Heart left ventricle (tissue), 16 donors: Measurements from ENCODE around the gene ZNF132. TPM values are rescaled to one million over a fixed set of nuclear protein-coding genes. Genes with fewer than 3 reads are reported as not detected.
A peak's percentile ranks its signal among the peaks of the same experiment; 100 is the strongest.

Experiments
- ATAC-seq, 4 donors: fragments of 200-7000 bp; cut with Tn5 transposase; one replicate each; pipeline ENCODE4 v1.9.1; 2020 to 2022; ENCODE audit warnings: moderate library complexity in 4 of 4, mild to moderate bottlenecking in 3 of 4, moderate number of reproducible peaks in 1 of 4
- DNase-seq, 5 donors: peaks; one replicate each; pipeline ENCODE4 v3.0.0-alpha.2; 2020
- H3K27ac ChIP-seq, 12 donors: fragments of 200-600 bp; sonication (generic) in 4 of 12; one replicate each; pipeline versions ENCODE4 v1.5.0 to v1.8.0; 2016 to 2022; ENCODE audit warnings: mild to moderate bottlenecking in 2 of 12
- H3K27me3 ChIP-seq, 9 donors: fragments of 200-600 bp; sonication (generic) in 2 of 9; one replicate each; pipeline versions ENCODE4 v1.5.1 to v1.8.0; 2016 to 2022; ENCODE audit warnings: mild to moderate bottlenecking in 3 of 9
- H3K36me3 ChIP-seq, 9 donors: fragments of 200-600 bp; sonication (generic) in 2 of 9; one replicate each; pipeline versions ENCODE4 v1.5.0 to v1.8.0; 2018 to 2022; ENCODE audit warnings: mild to moderate bottlenecking in 2 of 9
- H3K4me1 ChIP-seq, 12 donors: fragments of 200-600 bp; sonication (generic) in 4 of 12; one replicate each; pipeline versions ENCODE4 v1.5.0 to v1.8.0; 2016 to 2022; ENCODE audit warnings: mild to moderate bottlenecking in 3 of 12
- H3K4me3 ChIP-seq, 12 donors: fragments of 200-600 bp; sonication (generic) in 4 of 12; one replicate each; pipeline versions ENCODE4 v1.5.0 to v1.8.0; 2017 to 2022; ENCODE audit warnings: mild to moderate bottlenecking in 9 of 12, moderate library complexity in 4 of 12
- H3K9me3 ChIP-seq, 12 donors: fragments of 200-600 bp; sonication (generic) in 4 of 12; one replicate each; pipeline versions ENCODE4 v1.5.0 to v1.8.0; 2016 to 2022; ENCODE audit warnings: mild to moderate bottlenecking in 1 of 12
- POLR2A ChIP-seq, 2 donors: fragments of 450-650 bp; IDR thresholded peaks; one replicate each; pipeline ENCODE4 v1.6.1; 2017; ENCODE audit warnings: antibody characterized with exemption in 2 of 2, mild to moderate bottlenecking in 2 of 2, moderate library complexity in 2 of 2
- WGBS, 4 donors: extraction: QIAGEN DNeasy Blood & Tissue Kit in 2 of 4; methylation state at CpG; one replicate each; pipeline versions ENCODE4 v1.1.5 to v1.1.7; 2013 to 2018; 5-methylcytosine and 5-hydroxymethylcytosine counted together
- intact Hi-C, 10 donors: fragments of 100-400 bp; cut with DNase I; formaldehyde crosslinking; loops; one replicate each; pipeline versions ENCODE4 v1.11.1 to v1.14.2; 2022
- polyA plus RNA-seq, 2 donors: library from polyadenylated mRNA; stranded (reverse); fragments of 200-250 nt; gene quantifications; one replicate each; pipeline ENCODE4 v1.2.3, GENCODE V29; 2013
- total RNA-seq, 9 donors: library from RNA; depleted of rRNA in 2 of 9; stranded (reverse); fragments of >200 nt in 2 of 9; fragmentation: NEBNext Ultra II Directional in 3 of 9; extraction: Animal tissue kit (Norgen Biotek cat#: 25700) in 3 of 9; gene quantifications; one replicate each; pipeline versions ENCODE4 v1.1.0 to v1.2.4, GENCODE V29; 2016 to 2023
- TF ChIP-seq, protein P1 (sequence below), 12 donors: fragments of 200-600 bp; sonication (generic) in 4 of 12; IDR thresholded peaks; one replicate each; pipeline versions ENCODE4 v1.5.0 to v1.8.0; 2018 to 2022; ENCODE audit warnings: antibody characterized with exemption in 12 of 12, mild to moderate bottlenecking in 5 of 12
- donor health status: ischemic (EF 13 %, LVEDD 7.1; RV severe dilation, severe dysfunction).
- donor health status: healthy with polysubstance abuse.
- donor health status: DM: no; HTN: yes; CAD: no.
- donor health status: DM: no; HTN: no; CAD: no.
- donor health status: ischemic (EF 25% LVEDD 6.9; RV normal size, moderate dysfunction).
- donor health status: ischemic (EF 25% LVEDD 5.7; RV mildly dilated, moderate dysfunction).
- donor health status: healthy.
- donor health status: DM: yes; HTN: yes; CAD: no.
- donor health status: ischemic (EF 35%, LVEDD 5.7; RV mildly dilated, moderate dysfunction).
- donor health status: nonischemic (EF 11% LVEDD 7.7; RV severe dilation, severe dysfunction).
- donor health status: DM: yes; HTN: yes; CAD: no.
- donor health status: PGD.
- donor health status: ischemic (EF 29% LVEDD 5.4; RV normal size, mild dysfunction).
- donor health status: nonischemic (EF 23%, LVEDD 6.1; RV moderate dilation, normal function).

The ZNF132 gene
- total and polyA plus RNA-seq, 11 donors, result 1.7 to 6.7 (median 5.1) TPM

DNA sequence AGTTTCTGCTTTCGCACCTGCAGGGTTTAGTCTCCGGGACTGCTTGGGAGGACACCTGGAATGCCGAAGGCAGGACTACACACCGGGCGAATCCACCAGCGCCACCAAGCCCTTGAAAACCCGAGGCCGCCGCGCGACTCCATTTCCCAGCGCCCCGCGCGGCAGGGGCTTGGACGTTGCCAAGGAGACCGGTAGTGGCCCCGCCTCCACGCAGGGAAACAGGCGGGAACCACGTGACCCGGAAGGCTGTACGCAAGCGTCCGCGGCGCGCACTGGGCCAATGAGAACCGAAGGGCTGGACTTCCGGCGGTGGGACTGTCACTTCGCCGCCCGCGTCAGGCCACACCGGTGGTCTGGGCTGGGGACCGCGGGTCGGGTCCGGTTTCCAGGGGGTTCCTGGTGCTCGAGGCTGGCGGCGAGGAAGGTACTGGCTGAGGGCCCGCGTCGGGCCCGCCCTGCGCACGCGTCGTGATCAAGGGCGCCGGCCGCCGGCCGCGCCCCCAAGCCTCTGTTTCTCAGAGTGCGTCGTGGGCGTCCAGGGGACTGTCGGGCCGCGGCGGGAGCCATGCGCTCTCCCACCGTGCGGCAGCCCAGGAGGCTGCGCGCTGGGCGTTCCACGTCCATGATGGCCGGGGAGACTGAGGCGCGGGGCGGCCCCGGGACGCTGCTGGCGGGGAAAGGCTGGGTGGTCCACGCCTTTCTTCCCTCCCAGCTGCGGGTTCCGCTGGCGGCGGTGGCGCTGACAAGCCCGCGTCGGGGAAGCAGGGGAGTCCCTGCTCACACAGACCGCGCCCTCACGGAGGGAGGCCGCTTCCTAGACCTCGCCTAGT lies 27.0 kb upstream of the ZNF132 start, which contains the start of gene ZNF324:
Gene ZNF324, plus strand, starts transcription at position 321 of the 830 bp plus-strand sequence. CDS start 2,106 bp downstream, outside the sequence.
- H3K36me3 ChIP-seq, result peaks cover 0 to 25% (median 14%) of the 10 kb centered on the region in 9 donors
- peak in 1 of 2 donors; percentile 78 for TF ChIP-seq POLR2A (IDR thresholded peaks at IDR 0.05)
- TF ChIP-seq, protein P1, sequence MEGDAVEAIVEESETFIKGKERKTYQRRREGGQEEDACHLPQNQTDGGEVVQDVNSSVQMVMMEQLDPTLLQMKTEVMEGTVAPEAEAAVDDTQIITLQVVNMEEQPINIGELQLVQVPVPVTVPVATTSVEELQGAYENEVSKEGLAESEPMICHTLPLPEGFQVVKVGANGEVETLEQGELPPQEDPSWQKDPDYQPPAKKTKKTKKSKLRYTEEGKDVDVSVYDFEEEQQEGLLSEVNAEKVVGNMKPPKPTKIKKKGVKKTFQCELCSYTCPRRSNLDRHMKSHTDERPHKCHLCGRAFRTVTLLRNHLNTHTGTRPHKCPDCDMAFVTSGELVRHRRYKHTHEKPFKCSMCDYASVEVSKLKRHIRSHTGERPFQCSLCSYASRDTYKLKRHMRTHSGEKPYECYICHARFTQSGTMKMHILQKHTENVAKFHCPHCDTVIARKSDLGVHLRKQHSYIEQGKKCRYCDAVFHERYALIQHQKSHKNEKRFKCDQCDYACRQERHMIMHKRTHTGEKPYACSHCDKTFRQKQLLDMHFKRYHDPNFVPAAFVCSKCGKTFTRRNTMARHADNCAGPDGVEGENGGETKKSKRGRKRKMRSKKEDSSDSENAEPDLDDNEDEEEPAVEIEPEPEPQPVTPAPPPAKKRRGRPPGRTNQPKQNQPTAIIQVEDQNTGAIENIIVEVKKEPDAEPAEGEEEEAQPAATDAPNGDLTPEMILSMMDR (IDR thresholded peaks at IDR 0.05), result peak in 1 of 12 donors; percentile 17
- no peaks in the 10 kb centered on the region for H3K27me3 ChIP-seq
- H3K4me3 ChIP-seq, result peak within 1 kb of the TSS; percentile 63 to 100 (median 94)
- H3K4me1 ChIP-seq, result peaks cover 4 to 16% (median 13%) of the 10 kb centered on the region in 12 donors
- no peaks in the 10 kb centered on the region for H3K9me3 ChIP-seq
- ATAC-seq (peak; percentile 97 to 99 (median 98)), DNase-seq (peak; percentile 98 to 99 (median 99))
- 0% methylated on average over 2 to 92 of the region's 92 CpGs for WGBS, 4 donors
- peak within 1 kb of the TSS in 11 of 12 donors; percentile 55 to 90 (median 77) for H3K27ac ChIP-seq
- intact Hi-C loops, result loop anchor here in 1 of 10 donors (1.0 kb wide), 1 partner anchor 27 kb away; the partner anchor contains the start of gene ZNF132

DNA sequence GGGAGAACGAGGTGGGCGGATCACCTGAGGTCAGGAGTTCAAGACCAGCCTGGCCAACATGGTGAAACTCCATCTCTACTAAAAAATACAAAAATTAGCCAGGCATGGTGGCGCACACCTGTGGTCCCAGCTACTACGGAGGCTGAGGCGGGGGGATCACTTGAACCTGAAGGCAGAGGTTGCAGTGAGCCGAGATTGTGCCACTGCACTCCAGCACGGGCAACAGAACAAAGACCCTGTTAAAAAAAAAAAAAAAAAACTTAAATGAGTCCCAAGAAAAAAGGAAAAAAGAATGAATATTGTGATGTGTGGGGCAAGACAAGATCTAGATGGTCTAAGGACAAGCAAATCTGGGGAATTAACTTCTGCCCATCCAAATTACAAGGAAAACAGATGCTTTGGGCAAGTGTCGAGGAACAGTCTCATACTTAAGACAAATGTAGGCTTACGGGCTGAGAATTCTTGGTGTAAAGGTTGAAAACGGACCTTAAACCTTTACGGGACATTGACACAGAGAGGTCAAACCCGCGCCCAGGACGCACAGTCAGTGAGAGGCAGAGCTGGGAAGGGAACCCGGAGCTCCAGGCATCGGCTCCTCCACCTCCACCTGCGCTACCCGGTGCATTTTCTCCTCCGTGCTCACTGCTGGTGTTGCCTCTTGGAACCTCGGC lies 26.3 kb upstream of the ZNF132 start:
- intact Hi-C loops, result loop anchor here in 1 of 10 donors (1.0 kb wide), 1 partner anchor 26 kb away; the partner anchor contains the start of gene ZNF132
- Histone ChIP-seq H3K4me3 (peak overlapping the region; percentile 2 to 100 (median 94)), H3K9me3 (no peaks in the 10 kb centered on the region), H3K27ac (peak overlapping the region in 5 of 12 donors; percentile 77 to 90 (median 85)), H3K4me1 (peaks cover 4 to 16% (median 13%) of the 10 kb centered on the region in 12 donors), H3K36me3 (peaks cover 0 to 19% (median 10%) of the 10 kb centered on the region in 9 donors), H3K27me3 (no peaks in the 10 kb centered on the region)
- TF ChIP-seq, protein P1 (IDR thresholded peaks at IDR 0.05), result no peak
- no peak for TF ChIP-seq POLR2A (IDR thresholded peaks at IDR 0.05)
- DNase-seq, result no peak
- 35 to 36% (median 36%) methylated on average over 19 to 20 of the region's 20 CpGs for WGBS, 4 donors
- peak in 3 of 4 donors; percentile 4 to 9 (median 5) for ATAC-seq

DNA sequence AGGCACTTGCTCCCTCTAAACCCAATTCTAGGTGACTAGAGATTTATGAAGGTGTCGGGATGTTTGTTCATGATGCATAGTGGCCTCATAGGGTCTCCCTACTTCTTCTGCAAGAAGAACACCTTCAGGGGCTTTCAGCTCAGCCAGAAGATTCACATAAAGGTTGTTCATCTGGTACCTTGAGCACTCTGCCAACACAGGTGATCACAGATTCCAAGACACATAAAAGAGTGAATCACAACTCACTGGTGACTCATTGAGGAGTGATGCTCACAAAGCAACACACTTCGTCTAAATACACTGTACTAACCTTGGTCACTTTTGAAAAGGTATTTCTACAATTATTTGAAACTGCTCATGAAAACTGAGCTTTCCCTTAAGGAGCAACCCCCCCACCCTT lies 20.1 kb upstream of the ZNF132 start:
- Histone ChIP-seq H3K4me3 (no peak overlapping the region), H3K9me3 (no peaks in the 10 kb centered on the region), H3K4me1 (no peaks in the 10 kb centered on the region), H3K27me3 (no peaks in the 10 kb centered on the region), H3K27ac (no peak overlapping the region), H3K36me3 (peaks cover 0 to 18% (median 12%) of the 10 kb centered on the region in 9 donors)
- 90 to 100% (median 98%) methylated on average over 2 of the region's 2 CpGs for WGBS, 4 donors
- DNase-seq (no peak), ATAC-seq (no peak)
- no peak for TF ChIP-seq POLR2A (IDR thresholded peaks at IDR 0.05)
- TF ChIP-seq, protein P1 (IDR thresholded peaks at IDR 0.05), result no peak
- intact Hi-C loops, result no loop called here

DNA sequence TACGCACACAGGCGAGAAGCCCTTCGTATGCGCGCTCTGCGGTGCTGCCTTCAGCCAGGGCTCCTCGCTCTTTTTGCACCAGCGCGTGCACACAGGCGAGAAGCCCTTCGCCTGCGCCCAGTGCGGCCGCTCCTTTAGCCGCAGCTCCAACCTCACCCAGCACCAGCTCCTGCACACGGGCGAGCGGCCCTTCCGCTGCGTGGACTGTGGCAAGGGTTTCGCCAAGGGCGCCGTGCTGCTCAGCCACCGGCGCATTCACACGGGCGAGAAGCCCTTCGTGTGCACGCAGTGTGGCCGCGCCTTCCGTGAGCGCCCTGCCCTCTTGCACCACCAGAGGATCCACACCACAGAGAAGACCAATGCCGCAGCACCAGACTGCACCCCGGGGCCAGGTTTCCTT lies 16.2 kb upstream of the ZNF132 start:
- H3K36me3 ChIP-seq, result peaks cover 0 to 31% (median 13%) of the 10 kb centered on the region in 9 donors
- H3K4me1 ChIP-seq, result peaks cover 0 to 7% (median under 1%) of the 10 kb centered on the region in 12 donors
- no peak overlapping the region for H3K27ac ChIP-seq
- TF ChIP-seq POLR2A (IDR thresholded peaks at IDR 0.05), result no peak
- TF ChIP-seq, protein P1 (IDR thresholded peaks at IDR 0.05), result no peak
- no peak overlapping the region for H3K4me3 ChIP-seq
- intact Hi-C loops, result no loop called here
- WGBS, 4 donors, result 96 to 97% (median 97%) methylated on average over 32 to 35 of the region's 35 CpGs
- DNase-seq, result no peak
- H3K27me3 ChIP-seq, result no peaks in the 10 kb centered on the region
- no peak for ATAC-seq
- H3K9me3 ChIP-seq, result no peaks in the 10 kb centered on the region
